GM21737 (cell line): ENCODE data around the gene ZNF597.

Experiments
- ATAC-seq: cut with Tn5 transposase; IDR thresholded peaks from one replicate; pipeline ENCODE4 v1.9.1; 2021; ENCODE audit warnings: mild to moderate bottlenecking, moderate library complexity; ENCODE audit not compliant: unreplicated experiment

ZNF597 gene

GRCh38 chr16:3443108-3444031, at the start of gene ZNF597, which contains the start of gene NAA60:
TSS of gene ZNF597 (minus strand) at chr16:3443504. CDS start at chr16:3443153, 351 bp downstream.
TSS of gene NAA60 (plus strand) at chr16:3443680. CDS start at chr16:3476228, 32,548 bp downstream.
- ATAC-seq = peak; percentile 94

- ATAC-seq = no peak
Measured at GRCh38 chr16:3492356-3492755, 49.1 kb upstream of the ZNF597 start.

- ATAC-seq = no peak
Measured at GRCh38 chr16:3490911-3491629, 47.8 kb upstream of the ZNF597 start.

- ATAC-seq = no peak
Measured at GRCh38 chr16:3488801-3489200, 45.5 kb upstream of the ZNF597 start.

GRCh38 chr16:3487521-3488410, 44.5 kb upstream of the ZNF597 start:
- ATAC-seq = no peak

GRCh38 chr16:3486506-3487215, 43.4 kb upstream of the ZNF597 start:
- ATAC-seq = no peak

- no peak for ATAC-seq
Measured at GRCh38 chr16:3485821-3486505, 42.7 kb upstream of the ZNF597 start.

GRCh38 chr16:3485097-3485745, 41.9 kb upstream of the ZNF597 start:
- no peak for ATAC-seq

- ATAC-seq = no peak
Measured at GRCh38 chr16:3484318-3485096, 41.2 kb upstream of the ZNF597 start.

- no peak for ATAC-seq
Measured at GRCh38 chr16:3482659-3483241, 39.4 kb upstream of the ZNF597 start.

- ATAC-seq = no peak
Measured at GRCh38 chr16:3481696-3482658, 38.7 kb upstream of the ZNF597 start.

- no peak for ATAC-seq
Measured at GRCh38 chr16:3480901-3481695, 37.8 kb upstream of the ZNF597 start.

- no peak for ATAC-seq
Measured at GRCh38 chr16:3479654-3480216, 36.4 kb upstream of the ZNF597 start.

GRCh38 chr16:3478242-3478925, 35.1 kb upstream of the ZNF597 start:
- no peak for ATAC-seq

- no peak for ATAC-seq
Measured at GRCh38 chr16:3476409-3476808, 33.1 kb upstream of the ZNF597 start.
